Renal cortical epithelial cell (primary cell): ENCODE data around the gene APEX2. TPM values are rescaled to one million over a fixed set of nuclear protein-coding genes. Genes with fewer than 3 reads are reported as not detected.
A peak's percentile ranks its signal among the peaks of the same experiment; 100 is the strongest.
"Not testable (repeated sequence)": the region's sequence is repeated elsewhere in the genome, so short reads cannot be mapped to it uniquely, and the experiment has no call there.

ENCODE experiments used
- DNase-seq: peaks from one replicate; pipeline ENCODE4 v3.0.0-alpha.2; 2011; ENCODE audit warnings: low read depth
- total RNA-seq: library from RNA; depleted of rRNA; stranded (reverse); fragments of >200 nt; gene quantifications from 2 replicates; pipeline ENCODE4 v1.2.3, GENCODE V29; 2014

The APEX2 gene, protein sequence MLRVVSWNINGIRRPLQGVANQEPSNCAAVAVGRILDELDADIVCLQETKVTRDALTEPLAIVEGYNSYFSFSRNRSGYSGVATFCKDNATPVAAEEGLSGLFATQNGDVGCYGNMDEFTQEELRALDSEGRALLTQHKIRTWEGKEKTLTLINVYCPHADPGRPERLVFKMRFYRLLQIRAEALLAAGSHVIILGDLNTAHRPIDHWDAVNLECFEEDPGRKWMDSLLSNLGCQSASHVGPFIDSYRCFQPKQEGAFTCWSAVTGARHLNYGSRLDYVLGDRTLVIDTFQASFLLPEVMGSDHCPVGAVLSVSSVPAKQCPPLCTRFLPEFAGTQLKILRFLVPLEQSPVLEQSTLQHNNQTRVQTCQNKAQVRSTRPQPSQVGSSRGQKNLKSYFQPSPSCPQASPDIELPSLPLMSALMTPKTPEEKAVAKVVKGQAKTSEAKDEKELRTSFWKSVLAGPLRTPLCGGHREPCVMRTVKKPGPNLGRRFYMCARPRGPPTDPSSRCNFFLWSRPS
- 7.7 and 13.5 TPM in 2 replicates for total RNA-seq

DNA sequence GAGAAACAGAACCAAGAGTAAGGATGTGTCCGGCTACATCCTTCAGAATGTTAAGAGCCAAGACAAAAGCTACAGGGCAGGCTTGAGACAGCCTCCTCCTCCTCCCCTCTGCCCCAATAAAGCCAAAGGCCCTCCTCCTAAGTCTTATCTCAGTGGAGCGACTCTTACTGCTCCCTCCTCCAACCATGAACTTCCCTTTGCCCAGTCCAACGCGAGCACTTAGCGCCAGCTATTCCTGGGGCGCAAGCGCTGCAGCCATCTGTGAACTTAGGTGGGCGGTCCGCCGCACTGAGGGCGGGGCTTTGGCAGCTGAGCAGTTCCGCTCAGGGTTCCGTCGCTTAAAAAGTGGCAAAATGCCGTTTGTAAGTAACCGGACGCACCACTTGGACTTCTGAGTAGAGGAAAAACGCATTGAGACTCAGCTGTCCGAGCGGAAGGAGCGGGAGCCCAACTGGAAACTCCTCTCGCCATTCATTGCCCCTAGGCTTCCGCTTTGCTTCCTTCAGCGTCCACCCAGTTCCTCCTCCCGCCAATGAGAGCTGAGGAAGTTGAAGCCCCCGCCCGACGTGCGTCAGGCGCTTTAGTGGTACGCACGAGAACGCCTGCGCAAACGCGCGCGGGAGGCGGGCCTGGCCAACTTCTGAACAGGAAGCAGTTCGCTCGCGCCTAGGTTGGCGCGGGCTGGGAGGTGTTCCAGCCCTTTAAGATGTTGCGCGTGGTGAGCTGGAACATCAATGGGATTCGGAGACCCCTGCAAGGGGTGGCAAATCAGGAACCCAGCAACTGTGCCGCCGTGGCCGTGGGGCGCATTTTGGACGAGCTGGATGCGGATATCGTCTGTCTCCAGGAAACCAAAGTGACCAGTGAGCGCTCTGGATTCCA lies at the start of gene APEX2:
TSS of gene APEX2 (plus strand) at position 647 of the 882 bp plus-strand sequence. CDS start at position 707, 60 bp downstream.
- DNase-seq, result peak; percentile 91

DNA sequence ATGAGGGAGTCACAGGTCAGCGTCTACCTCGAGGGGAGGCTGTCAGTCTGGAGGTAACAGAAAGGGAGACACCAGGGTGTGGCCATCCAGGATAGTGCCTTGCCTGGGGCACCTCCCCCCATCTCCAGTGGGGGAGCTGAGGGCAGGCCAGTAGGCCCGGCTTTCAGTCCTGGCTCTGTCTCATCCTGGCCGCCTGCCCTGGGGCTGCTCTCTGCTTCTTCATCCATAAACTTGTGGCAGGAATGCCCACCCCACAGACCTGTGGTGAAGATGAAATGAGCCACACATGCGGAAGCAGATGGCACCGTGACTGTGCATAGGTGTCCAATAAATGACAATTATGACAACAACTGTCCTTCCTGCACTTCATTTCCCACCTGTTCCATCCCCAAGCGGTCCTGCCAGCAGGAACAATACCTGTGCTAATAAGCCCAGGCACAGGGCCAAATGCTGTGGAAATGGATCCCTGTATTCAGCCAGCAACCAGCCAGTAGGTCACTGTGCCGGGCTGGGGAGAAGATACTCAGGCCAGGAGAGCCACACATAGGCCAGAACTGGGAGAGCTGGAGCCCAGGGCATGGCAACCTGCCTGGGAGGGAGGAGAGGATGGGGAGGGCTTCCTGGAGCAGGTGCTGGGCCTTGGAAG lies 49.3 kb upstream of the APEX2 start:
- DNase-seq, result no peak

DNA sequence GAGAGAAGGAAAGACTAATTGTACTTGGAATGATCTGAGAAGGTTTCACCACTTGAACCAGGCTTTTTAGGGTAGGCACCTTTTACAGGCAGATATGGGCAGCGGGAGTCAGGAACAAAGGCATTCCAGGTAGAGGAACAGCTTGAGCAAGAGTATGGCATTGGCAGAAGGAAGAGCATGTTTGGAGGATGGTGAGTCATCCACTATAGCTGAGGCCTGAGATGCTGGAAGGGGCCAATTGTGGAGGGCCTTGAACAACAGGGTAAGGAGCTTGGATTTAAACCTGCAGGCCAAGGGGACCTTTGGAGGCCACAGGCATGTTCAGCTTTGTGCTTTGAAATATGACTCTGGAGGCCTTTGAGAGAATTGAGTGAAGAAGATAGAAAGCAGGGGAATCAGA lies 38.4 kb upstream of the APEX2 start:
- DNase-seq, result no peak

DNA sequence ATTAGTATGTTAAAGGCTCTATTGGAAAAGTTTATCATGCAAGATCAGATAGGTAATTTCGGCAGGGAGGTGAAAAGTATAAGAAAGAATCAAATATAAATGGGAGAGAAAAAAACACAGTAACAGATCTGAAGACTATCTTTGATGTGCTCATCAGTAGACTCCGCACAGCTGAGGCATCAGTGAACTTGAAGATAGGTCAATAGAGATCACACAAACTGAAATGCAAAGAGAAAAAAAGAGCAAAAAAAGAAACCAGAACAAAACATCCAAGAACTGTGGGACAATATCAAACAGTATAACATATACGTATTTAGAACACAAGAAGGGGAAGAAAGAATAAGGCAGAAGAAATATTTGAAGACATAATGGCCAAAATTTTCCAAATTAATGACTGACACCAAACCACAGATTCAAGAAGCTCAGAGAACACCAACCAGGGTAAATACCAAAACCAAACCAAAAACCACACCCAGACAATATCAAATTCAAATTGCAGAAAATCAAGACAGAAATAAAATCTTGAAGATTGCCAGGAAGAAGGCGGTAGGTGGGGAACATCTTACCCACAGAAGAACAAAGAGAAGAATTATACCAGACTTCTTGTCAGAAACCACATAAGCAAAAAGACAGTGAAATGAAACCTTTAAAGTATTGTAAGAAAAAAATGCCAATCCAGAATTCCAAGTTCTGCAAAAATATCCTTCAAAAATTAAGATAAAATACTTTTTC lies 35.2 kb upstream of the APEX2 start:
- no peak for DNase-seq

DNA sequence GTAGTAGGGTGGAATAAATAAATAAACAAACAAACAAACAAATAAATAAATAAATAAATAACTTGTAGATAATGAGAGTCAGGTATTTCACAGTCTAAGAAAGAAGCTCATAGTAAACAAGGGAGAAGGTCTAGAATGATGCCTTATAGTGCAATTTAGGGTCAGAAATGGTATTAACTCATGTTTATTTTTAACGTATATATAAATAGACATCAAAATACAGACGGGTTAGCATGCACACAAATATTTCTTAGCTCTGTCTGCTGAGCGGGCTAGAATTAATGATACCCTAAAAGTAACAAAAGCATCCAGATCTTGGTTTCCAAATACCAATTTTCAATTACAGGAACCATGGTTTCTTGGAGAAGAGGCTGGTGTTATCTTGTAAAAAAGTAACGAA lies 22.8 kb upstream of the APEX2 start:
- no peak for DNase-seq

DNA sequence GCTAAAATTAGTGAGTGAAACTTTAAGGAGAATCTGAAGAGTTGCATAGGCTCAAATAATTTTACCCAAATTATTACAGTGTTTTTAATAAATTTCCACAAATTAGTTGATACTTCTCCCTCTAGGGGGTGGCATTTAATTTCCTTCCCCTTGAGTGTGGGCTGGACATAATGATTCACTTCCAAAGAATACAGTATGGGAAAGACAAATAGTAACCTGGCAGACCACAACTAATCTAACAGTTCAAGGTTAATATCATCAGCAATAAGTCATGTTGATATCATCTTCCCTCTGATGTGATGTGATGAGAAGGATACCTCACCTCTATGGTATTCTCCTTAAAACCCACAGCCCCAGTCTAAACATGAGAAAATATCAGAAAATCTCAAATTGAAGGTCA lies 21.7 kb upstream of the APEX2 start:
- DNase-seq, result peak; percentile 13

DNA sequence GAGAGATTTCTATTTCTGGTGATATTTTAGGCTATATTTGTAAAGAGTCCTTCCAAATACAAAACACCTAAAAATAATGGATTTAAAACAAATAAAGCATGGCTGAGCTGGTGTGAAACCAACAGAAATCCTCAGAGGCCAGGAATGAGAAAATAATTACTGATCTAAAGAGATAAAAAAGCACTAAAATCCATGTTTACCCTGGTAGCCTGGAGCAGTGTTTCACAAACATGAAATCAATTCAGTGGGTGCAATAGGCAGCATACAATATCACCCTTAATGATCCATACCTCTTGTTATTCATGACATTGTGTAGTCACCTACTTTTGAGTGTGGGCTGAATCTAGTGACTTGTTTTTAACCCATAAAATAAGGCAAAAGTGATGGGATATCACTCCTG lies 20.7 kb upstream of the APEX2 start:
- no peak for DNase-seq

DNA sequence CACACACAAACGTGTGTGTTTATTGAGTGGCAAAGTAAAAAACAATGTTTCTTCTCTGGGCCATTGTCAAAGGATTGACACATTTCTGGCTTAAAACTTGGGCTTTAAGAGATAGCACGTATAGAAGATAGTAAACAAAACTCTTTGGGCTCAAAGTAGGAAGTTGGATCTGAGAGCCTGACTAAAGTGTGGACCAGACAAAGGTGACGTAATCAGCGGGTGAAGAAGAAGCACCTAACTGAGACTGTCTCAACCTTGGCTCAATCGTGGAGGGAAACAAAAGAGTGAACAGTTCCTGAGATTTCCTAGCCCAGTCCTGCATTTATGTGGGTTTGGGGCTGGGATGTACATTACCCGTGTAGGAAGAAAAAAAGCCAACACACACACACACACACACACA lies 19.8 kb upstream of the APEX2 start:
- no peak for DNase-seq

DNA sequence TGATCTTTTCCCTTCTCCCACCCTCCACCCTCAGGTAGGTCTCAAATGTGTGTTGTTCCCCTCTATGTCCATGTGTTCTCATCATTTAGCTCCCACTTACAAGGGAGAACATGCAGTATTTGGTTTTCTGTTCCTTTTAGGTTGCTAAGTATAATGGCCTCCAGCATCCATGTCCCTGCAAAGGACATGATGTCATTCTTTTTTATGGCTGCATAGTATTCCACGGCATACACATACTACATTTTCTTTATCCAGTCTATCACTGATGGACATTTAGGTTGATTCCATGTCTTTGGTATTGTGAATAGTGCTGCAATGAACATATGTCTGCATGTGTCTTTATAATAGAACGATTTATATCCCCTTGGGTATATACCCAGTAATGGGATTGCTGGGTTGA lies 16.9 kb upstream of the APEX2 start:
- not testable (repeated sequence) for DNase-seq

DNA sequence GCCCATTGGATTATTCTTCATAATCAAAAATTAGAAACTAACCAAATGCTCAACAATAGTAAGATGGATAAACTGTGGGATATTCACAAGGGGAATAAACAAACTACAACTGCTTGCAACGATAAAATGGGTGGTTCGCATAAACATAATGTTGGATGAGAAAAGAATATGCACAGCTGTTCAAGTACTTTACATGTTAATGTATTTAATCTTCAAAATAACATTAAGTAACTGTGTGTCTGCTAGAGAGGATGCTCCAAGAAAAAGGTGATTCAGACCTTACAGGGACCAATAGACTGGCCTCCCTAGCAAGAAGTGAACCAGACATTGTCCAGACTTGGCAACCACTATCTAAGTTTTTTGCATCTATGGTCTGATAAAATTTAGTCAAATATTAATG lies 8.5 kb upstream of the APEX2 start:
- DNase-seq, result no peak

DNA sequence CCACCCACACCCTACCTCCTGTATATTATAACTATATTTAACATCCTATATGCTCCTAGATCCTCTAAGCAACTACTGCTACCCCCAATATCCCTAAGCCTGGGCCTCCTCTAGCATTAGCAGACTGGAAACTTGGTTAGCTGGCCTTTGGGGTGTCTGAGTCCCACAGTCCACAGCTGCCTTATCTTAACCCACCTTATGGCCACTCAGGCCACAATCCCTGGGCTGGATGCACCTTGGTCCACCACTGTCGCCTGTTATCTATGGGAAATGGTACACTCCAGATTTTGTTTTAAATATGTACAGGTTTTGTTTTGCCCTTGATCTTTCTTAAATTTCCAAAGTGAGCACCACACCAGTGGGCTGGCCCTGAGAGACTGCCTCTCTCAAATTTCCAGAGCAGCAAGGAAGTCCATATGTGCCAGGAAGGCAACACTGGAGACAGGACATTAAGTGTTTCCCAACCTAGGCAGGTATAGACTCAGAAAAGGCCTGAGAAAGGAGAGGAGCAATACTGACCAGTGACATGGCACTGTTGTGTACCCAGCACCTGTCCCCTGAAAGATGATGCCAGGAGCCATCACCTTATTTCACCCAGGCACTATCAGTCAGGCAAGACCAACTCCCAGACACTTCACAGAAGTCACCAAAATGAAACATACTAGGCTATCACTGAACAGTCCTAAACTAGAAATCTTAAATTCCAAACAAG lies 7.1 kb upstream of the APEX2 start:
- no peak for DNase-seq

DNA sequence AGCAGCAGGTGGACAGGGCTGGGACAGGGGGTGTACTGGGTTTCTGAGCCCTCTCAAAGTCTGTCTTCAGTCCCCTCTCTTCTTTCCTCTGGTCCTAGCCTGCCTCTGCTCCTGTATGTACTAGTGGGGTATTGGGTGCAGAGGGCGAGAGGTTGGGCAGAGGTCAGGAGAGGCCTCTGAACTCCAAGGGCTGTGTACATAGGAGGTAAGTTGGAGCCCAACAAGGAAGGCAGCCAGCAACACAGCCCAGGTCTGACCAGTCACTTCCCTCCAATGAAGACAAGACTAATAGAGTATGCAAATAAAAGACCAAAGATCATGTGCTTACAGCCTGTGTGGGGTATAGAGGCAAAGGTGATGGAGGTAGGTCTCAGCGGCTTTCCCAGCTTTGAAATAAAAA lies 6.1 kb upstream of the APEX2 start, which contains the start of gene PFKFB1:
TSS of gene PFKFB1 (minus strand) at position 90 of the 400 bp plus-strand sequence. CDS start 181 bp downstream, outside the sequence.
- no peak for DNase-seq

DNA sequence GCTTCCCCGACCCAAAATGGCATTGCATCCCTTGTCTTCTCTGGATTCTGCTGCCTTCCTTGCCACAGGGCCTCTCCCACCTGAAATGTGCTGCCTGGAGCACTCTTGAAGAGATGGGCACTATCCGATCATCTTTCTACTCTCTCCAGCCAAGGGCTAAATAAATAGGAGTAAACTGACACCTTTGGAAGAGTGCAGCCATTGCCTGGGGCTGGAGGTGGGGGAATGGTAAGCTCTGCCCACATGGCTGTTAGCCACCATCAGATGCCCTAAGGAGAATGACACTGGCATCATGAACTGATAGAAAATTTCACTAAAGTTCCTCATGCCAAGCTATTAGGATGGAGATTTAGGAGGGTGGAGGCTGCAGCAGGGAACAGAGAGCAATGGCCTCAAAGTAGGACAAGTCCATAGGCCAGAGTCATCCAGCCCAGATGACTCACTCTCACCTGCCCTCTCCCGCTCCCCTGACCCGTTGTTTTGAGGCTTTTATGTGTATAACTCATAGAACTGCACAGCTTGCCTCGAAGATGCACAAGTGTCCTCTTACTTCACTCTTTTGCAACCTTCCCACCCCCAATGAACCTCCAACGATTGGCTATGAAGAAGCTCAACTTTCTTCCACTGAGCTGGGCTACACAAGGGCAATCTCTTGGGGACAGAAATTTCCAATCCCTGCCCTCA lies 5.4 kb upstream of the APEX2 start:
- DNase-seq, result no peak

DNA sequence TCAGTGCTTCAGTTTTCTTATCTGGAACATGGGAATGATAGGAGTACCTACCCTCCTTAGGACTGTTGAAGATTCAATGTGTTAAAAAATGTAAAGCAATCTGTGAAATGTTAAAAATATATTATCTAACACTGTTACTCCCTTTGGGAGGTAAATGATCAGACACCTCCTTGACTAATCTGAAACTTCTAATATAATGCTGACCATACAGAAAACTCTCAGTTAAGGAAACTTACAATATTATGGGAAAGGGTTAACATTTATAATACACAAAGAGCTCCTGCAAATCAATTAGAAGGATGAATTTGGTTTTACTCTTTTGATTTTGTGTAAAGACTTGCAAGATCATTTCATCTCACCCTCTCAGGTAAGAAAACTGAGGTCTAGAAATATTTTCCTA lies 4.5 kb upstream of the APEX2 start:
- DNase-seq, result no peak

DNA sequence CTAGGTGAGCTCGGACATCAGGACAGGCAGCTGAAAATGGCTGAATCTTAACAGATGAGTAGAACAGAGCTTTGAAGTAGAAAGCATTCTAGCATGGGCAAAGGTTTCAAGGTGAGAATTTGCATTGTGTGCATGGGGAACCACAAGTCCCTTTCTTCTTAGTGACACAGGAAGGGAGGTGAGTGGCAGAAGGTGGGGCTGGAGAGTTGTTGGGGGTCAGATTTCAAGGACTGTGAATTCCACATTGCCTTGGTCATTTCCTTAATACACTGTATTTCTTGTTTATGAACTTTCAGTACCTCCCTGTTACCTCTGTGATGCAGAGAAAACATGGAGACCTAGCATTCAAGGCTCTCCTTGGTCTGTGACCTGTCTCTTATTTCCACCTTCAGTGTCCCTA lies 4.1 kb downstream of the APEX2 start:
- DNase-seq, result no peak

DNA sequence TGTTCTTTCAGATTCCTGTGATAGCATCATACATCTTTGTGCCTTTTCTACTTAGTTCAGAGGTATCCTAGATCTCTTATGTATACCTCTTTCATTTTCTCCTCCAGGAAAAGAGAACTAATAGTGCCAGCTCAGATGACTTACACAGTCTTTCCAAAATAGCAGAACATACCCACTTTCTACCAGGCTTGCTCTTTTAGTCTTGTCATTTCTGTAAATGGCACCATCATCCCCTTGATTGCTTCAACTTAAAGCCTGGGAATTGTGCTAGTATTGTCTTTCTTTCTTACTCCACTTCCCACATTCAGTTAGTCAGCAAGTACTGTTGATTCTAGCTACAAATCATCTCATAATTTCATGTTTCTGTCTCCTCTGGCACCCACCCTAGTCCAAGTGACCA lies 5.1 kb downstream of the APEX2 start:
- no peak for DNase-seq

DNA sequence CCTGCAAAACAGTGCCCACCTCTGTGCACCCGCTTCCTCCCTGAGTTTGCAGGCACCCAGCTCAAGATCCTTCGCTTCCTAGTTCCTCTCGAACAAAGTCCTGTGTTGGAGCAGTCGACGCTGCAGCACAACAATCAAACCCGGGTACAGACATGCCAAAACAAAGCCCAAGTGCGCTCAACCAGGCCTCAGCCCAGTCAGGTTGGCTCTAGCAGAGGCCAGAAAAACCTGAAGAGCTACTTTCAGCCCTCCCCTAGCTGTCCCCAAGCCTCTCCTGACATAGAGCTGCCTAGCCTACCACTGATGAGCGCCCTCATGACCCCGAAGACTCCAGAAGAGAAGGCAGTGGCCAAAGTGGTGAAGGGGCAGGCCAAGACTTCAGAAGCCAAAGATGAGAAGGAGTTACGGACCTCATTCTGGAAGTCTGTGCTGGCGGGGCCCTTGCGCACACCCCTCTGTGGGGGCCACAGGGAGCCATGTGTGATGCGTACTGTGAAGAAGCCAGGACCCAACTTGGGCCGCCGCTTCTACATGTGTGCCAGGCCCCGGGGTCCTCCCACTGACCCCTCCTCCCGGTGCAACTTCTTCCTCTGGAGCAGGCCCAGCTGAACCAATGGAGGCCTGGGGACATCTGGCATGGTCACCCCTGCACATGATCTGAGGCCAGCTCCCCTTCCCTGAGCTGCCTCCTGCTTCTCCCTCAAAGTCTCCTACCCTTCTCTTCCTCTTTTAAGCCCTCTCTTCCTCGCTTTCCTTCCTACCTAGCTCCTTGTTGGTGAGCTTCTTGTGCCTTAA lies 6.9 kb downstream of the APEX2 start:
- DNase-seq, result no peak

DNA sequence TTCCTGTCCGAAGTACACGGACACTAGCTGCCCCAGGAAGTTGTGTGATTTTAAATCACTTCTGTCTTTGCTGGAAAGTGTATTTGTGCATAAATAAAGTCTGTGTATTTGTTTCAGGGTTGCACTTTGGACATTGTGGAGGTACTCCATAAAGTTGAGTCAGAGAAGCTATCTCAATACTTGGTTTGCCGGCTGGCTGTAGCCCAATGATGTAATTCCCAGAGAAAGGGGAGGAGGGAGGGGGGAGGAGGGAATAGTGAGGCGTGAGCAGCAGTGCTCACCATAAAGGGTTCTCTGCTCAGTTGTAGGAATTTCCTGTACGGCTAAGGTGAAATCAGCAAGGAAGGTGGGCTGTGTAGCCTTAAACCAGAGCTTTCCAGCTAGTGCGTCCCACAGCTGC lies 7.5 kb downstream of the APEX2 start:
- peak; percentile 46 for DNase-seq
